Measurements from ENCODE around the gene STX17. TPM values are rescaled to one million over a fixed set of nuclear protein-coding genes. Genes with fewer than 3 reads are reported as not detected.

STX17 gene
- total RNA-seq, 1 experiment from 2014 or later, result 24.6 TPM

- BruUV-seq (replicated peaks), result no TSS peak
- ChIA-PET POLR2A (no interaction called here), CTCF (no interaction called here), RAD21 (ENCODE audit: low non-redundant PET in 1 of 2, low total read pairs in 2 of 2, uncharacterized antibody in 2 of 2, unreplicated experiment in 2 of 2) (no interaction called here)
- Histone ChIP-seq H3K9me2 (ENCODE audit: insufficient read depth) (no peaks in the 10 kb centered on the region), H3K9ac (ENCODE audit: low read length) (no peak overlapping the region), H4K20me1 (ENCODE audit: insufficient read depth) (no peaks in the 10 kb centered on the region), H3K9me3 (ENCODE audit: control insufficient read depth in 1 of 2, insufficient read depth in 1 of 2, low read depth in 1 of 2, low read length in 2 of 2) (no peaks in the 10 kb centered on the region), H2AFZ (ENCODE audit: low read depth, low read length, poor library complexity, severe bottlenecking) (no peak overlapping the region), H3K4me1 (ENCODE audit: control insufficient read depth in 1 of 2, insufficient read depth in 2 of 2, low read length in 2 of 2) (peaks cover 0 to 10% of the 10 kb centered on the region in 2 experiments; a peak in 1 of 4 replicates), H3K4me3 (replicated peaks in 1 of 2; ENCODE audit: low read depth in 1 of 2, low read length in 2 of 2) (no peak overlapping the region), H3K79me2 (ENCODE audit: insufficient read depth, low read length) (no peaks in the 10 kb centered on the region), H3K27ac (ENCODE audit: low read depth, low read length) (no peak overlapping the region), H3K27me3 (ENCODE audit: insufficient read depth, low read length) (no peaks in the 10 kb centered on the region), H3K36me3 (ENCODE audit: control insufficient read depth in 1 of 2, insufficient read depth in 2 of 2, low read length in 2 of 2) (no peaks in the 10 kb centered on the region), H3K4me2 (ENCODE audit: low read length) (peak overlapping the region; percentile 4; the same call in 1 of the 2 replicates)
- intact Hi-C loops (cut with micrococcal nuclease), result no loop called here
- no peak for DNase-seq (ENCODE audit: low read depth, low spot score)
- ATAC-seq, result no peak
- TF ChIP-seq JUND (IDR thresholded peaks at IDR 0.05) (0 out of 2 replicates have a peak, but pooled peaks have one; percentile 24), RAD21 (IDR thresholded peaks at IDR 0.05; ENCODE audit: low read depth) (no peak), FOSL1 (IDR thresholded peaks at IDR 0.05; ENCODE audit: low read depth) (peak; percentile 15; the same call in 1 of the 2 replicates)
- TF ChIP-seq, protein P1, sequence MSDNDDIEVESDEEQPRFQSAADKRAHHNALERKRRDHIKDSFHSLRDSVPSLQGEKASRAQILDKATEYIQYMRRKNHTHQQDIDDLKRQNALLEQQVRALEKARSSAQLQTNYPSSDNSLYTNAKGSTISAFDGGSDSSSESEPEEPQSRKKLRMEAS (IDR thresholded peaks at IDR 0.05), result no peak
Measured at GRCh38 chr9:99873531-99873930, 32.9 kb upstream of the STX17 start.

DNA sequence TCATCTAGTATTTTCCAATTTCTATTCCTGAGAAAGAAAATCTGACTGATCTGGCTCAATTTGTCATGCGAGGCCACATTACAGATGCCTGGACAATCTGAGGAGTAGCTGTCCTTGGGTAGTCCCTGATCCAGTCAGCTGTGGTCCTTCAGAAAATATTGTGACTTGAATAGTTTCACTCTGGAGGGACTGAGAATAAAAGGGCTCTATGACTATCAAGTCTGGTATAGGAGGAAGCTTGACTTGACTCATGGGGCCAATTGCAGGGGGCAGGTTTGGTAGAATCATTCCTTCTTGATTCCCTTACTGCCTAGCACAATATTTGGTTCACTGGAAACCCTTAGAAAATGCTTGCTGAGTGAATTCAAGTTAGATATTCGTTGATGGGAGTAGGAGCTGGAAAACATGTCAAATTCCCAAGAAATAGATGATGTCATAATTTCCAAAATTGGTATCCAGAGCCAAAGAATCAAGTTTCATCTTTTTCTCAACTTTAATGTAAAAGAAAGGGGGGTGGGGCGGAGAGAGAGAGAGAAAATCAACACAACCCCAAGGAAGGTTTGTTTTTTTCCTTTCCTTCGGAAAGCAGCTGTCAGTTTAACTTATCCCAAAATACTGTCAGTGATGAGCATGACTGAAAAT, 32.4 kb upstream of the STX17 start:
- Histone ChIP-seq H2AFZ (ENCODE audit: low read depth, low read length, poor library complexity, severe bottlenecking) (no peak overlapping the region), H3K79me2 (ENCODE audit: insufficient read depth, low read length) (no peaks in the 10 kb centered on the region), H3K9me3 (ENCODE audit: control insufficient read depth in 1 of 2, insufficient read depth in 1 of 2, low read depth in 1 of 2, low read length in 2 of 2) (no peaks in the 10 kb centered on the region), H3K9ac (ENCODE audit: low read length) (no peak overlapping the region), H3K27ac (ENCODE audit: low read depth, low read length) (no peak overlapping the region), H3K9me2 (ENCODE audit: insufficient read depth) (no peaks in the 10 kb centered on the region), H3K4me3 (replicated peaks in 1 of 2; ENCODE audit: low read depth in 1 of 2, low read length in 2 of 2) (no peak overlapping the region), H3K4me1 (ENCODE audit: control insufficient read depth in 1 of 2, insufficient read depth in 2 of 2, low read length in 2 of 2) (peaks cover 0 to 10% of the 10 kb centered on the region in 2 experiments; a peak in 1 of 4 replicates), H3K27me3 (ENCODE audit: insufficient read depth, low read length) (no peaks in the 10 kb centered on the region), H4K20me1 (ENCODE audit: insufficient read depth) (no peaks in the 10 kb centered on the region), H3K36me3 (ENCODE audit: control insufficient read depth in 1 of 2, insufficient read depth in 2 of 2, low read length in 2 of 2) (no peaks in the 10 kb centered on the region), H3K4me2 (ENCODE audit: low read length) (peak overlapping the region; percentile 4; the same call in 1 of the 2 replicates)
- TF ChIP-seq ELF1 (IDR thresholded peaks at IDR 0.05; ENCODE audit: borderline replicate concordance, low read depth) (no peak), YY1 (IDR thresholded peaks at IDR 0.05; ENCODE audit: extremely low read depth, insufficient replicate concordance, low read depth, low read length) (no peak), EZH2phosphoT487 (IDR thresholded peaks at IDR 0.05; ENCODE audit: borderline replicate concordance) (no peak), ZNF274 (IDR thresholded peaks at IDR 0.05; ENCODE audit: low read depth, low read length) (no peak), CBX3 (IDR thresholded peaks at IDR 0.05; ENCODE audit: low read depth) (no peak), ZFX (IDR thresholded peaks at IDR 0.05) (no peak), CTCF (IDR thresholded peaks at IDR 0.05 in 2 of 3, conservative IDR thresholded peaks at IDR 0.05 in 1 of 3; ENCODE audit: borderline replicate concordance in 1 of 3, insufficient read depth in 1 of 3, low read depth in 2 of 3, low read length in 2 of 3) (no peak), SRF (IDR thresholded peaks at IDR 0.05; ENCODE audit: low read depth) (no peak), FOSL1 (IDR thresholded peaks at IDR 0.05; ENCODE audit: low read depth) (no peak), SP1 (IDR thresholded peaks at IDR 0.05; ENCODE audit: low read depth) (no peak)
- TF ChIP-seq, protein P1 (IDR thresholded peaks at IDR 0.05), result no peak
- ChIA-PET RAD21 (ENCODE audit: low non-redundant PET in 1 of 2, low total read pairs in 2 of 2, uncharacterized antibody in 2 of 2, unreplicated experiment in 2 of 2) (no interaction called here), CTCF (no interaction called here), POLR2A (no interaction called here)
- DNase-seq (ENCODE audit: low read depth, low spot score) (no peak), ATAC-seq (no peak)
- BruUV-seq (replicated peaks), result no TSS peak
- intact Hi-C loops (cut with micrococcal nuclease), result no loop called here
